HPDE6-E6E7 (cell line): ENCODE data around the gene EFCAB6.

Experiments used
- DNase-seq: peaks from one replicate; pipeline ENCODE4 v3.0.0; 2011; ENCODE audit warnings: missing footprints; ENCODE audit errors: extremely low spot score

Gene EFCAB6

DNA sequence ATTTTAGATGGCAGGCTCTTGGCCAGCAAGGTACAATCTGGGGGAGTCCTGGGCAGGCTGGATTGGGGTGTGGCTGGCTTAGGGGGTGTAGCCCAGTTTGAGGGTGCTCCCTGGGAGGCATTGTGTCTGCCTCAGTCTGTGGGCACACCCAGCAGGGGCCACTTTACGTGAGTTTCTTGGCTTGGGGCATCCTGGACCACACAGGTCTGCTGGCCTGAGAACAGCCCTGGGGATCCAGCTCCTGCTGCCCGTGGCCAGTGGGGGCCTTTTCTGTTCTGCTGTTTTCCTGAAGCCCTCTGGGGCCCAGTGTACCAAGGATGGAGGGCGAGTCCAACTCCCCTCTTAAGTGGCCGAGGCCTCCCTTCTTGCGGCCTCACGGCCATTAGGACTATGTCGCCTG is 328.4 kb downstream of the EFCAB6 start:
- no peak for DNase-seq

DNA sequence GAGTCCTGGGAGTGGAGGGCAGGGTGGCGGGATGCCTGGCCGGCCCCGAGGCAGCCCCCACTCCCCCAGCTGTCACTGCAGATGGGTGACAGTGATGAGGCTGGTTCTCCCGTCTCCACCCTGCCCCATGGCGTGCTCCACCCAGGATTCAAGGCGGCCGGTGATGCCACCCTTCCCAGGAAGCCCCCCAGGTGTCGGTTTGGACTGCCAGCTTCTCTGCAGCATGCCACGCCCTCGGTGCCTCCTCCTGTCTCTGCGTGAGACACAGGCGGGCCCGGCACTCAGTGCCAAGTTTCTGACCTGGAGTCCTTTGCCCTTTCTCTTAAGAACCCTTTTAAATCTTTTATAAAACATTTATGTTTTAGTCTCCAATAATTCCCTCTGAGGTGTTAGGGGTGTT is 328.8 kb downstream of the EFCAB6 start:
- no peak for DNase-seq

DNA sequence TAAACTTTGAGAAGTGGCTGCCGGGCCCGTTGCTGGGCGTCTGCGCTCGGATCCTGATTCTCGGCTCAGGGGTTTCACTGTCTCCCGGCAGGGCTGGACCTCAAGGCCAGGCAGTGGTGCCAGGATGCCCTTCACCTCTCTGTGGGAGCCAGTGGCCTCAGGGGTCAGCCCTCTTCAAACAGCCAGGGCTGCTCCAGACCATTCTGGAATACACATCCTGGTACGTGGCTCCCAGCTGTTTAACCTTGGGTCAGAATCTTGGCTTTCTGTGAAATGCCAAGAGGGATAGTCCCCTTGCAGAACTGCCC is 329.8 kb downstream of the EFCAB6 start:
- no peak for DNase-seq

DNA sequence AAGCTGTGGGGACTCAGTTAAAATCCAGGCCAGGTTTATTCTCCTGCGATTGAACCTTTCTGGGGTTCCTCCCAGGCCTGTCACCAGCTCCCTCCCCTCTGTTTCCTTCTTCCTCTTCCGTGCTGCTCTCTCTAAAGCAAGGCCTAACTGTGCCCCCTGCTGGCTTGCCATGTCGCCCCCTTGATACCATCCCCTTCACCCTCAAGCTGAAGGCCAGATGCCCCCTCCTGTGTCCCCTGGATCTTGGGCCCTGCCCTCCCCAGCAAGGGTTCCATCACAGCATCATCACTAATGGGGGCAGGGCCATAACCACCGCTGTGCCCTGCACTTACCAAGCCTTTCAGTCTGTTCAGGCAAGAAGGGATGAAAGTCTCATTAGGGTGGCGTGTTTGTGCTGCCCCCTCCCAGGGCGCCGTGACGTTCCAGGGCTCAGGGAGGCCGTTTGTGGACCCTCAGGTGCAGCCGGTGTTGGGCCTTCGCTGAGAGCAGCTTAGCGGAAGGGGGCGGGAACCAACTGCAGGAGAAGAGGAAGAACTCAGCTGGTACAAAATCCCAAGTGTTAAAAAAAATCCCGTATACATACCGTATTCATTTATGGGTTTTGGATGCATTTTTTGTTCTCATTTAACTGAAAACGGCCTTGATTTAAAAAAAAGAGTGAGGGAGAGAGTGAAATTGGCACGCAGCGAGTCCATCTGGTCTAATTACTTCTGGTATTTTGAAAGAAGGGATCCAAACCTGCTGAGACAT is 330.4 kb downstream of the EFCAB6 start:
- DNase-seq, result no peak

DNA sequence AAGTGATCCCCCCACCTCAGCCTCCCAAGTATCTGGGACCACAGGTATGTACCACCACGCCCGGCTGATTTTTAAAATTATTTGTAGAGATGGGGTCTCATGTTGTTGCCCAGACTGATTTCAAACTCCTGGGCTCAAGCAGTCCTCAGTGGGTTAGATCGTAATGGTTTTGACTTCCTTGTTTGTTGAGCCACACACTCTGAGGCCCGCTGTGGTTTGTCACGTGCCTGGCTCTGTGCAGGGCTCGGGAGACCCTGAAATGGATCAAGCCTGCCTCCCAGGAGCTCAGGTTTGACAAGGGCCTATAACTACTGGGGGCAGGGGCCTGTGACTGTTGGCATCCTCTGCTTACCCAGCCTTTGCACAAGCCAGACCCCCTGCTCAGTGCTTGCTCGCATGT is 332.1 kb downstream of the EFCAB6 start:
- no peak for DNase-seq

DNA sequence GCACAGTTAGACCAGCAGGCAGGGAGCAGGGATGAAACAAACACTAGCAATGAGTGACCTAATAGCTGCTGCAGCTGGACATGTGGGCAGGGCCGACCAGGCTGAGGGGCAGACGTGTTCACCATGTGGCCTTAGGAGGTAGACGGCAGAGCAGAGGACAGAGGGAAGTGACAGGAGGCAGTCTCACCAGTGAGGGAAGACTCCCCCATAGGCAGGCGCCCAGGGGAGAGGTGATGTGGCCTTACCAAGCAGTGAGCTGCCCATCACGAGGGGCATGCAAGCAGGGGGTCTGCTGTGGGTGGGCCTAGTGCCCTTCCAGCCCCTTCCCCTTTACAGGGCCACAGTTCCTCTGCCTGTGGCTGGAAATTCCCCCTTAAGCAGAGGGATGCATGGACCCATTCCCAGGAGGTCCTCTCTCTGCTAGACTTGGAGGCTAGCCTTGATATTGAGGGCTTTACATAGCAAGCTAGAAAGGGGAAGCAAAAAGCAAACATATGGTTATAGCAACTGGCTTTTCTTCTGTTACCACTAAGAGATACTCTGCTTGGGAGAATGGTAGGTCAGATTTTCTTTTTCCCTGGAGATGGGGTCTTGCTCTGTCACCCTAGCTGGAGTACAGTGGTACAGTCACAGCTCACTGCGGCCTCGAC is 332.7 kb downstream of the EFCAB6 start:
- no peak for DNase-seq
